DMS114 treated with DMSO at 0.1 percent for 48 hours (cell line): ENCODE measurements around the gene PLXDC1.
"Not testable (repeated sequence)": the region's sequence is repeated elsewhere in the genome, so short reads cannot be mapped to it uniquely, and the experiment has no call there.

Experiments used
- DNase-seq: peaks from one replicate; lab custom pipeline; 2025; ENCODE audit not compliant: unreplicated experiment; lab: John Stamatoyannopoulos, UW

The PLXDC1 gene

GRCh38 chr17:39069114-39069756 is 82.2 kb downstream of the PLXDC1 start:
- peak; percentile 43 for DNase-seq

GRCh38 chr17:39064819-39065218 is 86.6 kb downstream of the PLXDC1 start:
- no peak for DNase-seq

GRCh38 chr17:39064374-39064773 is 87.1 kb downstream of the PLXDC1 start:
- no peak for DNase-seq

- DNase-seq: no peak
Observed at GRCh38 chr17:39063681-39064069, 87.8 kb downstream of the PLXDC1 start.

- DNase-seq: no peak
Observed at GRCh38 chr17:39062846-39063680, 88.4 kb downstream of the PLXDC1 start.

- no peak for DNase-seq
Observed at GRCh38 chr17:39058524-39058923, 92.9 kb downstream of the PLXDC1 start.

GRCh38 chr17:39057701-39058206 is 93.7 kb downstream of the PLXDC1 start:
- DNase-seq: no peak

GRCh38 chr17:39054111-39054645 is 97.3 kb downstream of the PLXDC1 start:
- DNase-seq: no peak

GRCh38 chr17:39052423-39052822 is 99.0 kb downstream of the PLXDC1 start:
- DNase-seq: not testable (repeated sequence)

GRCh38 chr17:39051001-39051585 is 100.3 kb downstream of the PLXDC1 start:
- DNase-seq: no peak

- DNase-seq: no peak
Observed at GRCh38 chr17:39045948-39046679, 105.3 kb downstream of the PLXDC1 start.

GRCh38 chr17:39036009-39036408 is 115.4 kb downstream of the PLXDC1 start:
- no peak for DNase-seq

GRCh38 chr17:39035578-39035977 is 115.9 kb downstream of the PLXDC1 start:
- not testable (repeated sequence) for DNase-seq

GRCh38 chr17:39028690-39029089 is 122.7 kb downstream of the PLXDC1 start:
- no peak for DNase-seq

- no peak for DNase-seq
Observed at GRCh38 chr17:39027455-39028035, 123.9 kb downstream of the PLXDC1 start.

- DNase-seq: no peak
Observed at GRCh38 chr17:39026980-39027451, 124.4 kb downstream of the PLXDC1 start.

- DNase-seq: not testable (repeated sequence)
Observed at GRCh38 chr17:39026346-39026745, 125.1 kb downstream of the PLXDC1 start.

GRCh38 chr17:39022924-39023323 is 128.5 kb downstream of the PLXDC1 start:
- no peak for DNase-seq

- not testable (repeated sequence) for DNase-seq
Observed at GRCh38 chr17:39020037-39020436, 131.4 kb downstream of the PLXDC1 start.
